Breast epithelium (tissue), 3 donors: Measurements from ENCODE around the gene WBP1.
"Not testable (repeated sequence)": the region's sequence is repeated elsewhere in the genome, so short reads cannot be mapped to it uniquely, and the experiment has no call there.

Experiments used
- CTCF ChIP-seq, 3 donors: fragments of 450-650 bp; IDR thresholded peaks; one replicate each; pipeline ENCODE4 v1.5.1; 2016 to 2017; ENCODE audit warnings: antibody characterized with exemption in 3 of 3, mild to moderate bottlenecking in 3 of 3, moderate library complexity in 3 of 3
- POLR2A ChIP-seq: fragments of 450-650 bp; IDR thresholded peaks from one replicate; pipeline ENCODE4 v1.6.1; 2016; ENCODE audit warnings: antibody characterized with exemption, mild to moderate bottlenecking, moderate library complexity

DNA sequence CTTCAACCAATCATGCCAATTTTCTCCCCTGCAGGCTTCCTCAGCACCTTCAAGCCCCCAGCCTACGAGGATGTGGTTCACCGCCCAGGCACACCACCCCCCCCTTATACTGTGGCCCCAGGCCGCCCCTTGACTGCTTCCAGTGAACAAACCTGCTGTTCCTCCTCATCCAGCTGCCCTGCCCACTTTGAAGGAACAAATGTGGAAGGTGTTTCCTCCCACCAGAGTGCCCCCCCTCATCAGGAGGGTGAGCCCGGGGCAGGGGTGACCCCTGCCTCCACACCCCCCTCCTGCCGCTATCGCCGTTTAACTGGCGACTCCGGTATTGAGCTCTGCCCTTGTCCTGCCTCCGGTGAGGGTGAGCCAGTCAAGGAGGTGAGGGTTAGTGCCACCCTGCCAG, 1.9 kb downstream of the WBP1 start:
- TF ChIP-seq CTCF (IDR thresholded peaks at IDR 0.05); POLR2A: not testable (repeated sequence)
